HepG2 (cell line): ENCODE data around the gene RREB1. TPM values are rescaled to one million over a fixed set of nuclear protein-coding genes. Genes with fewer than 3 reads are reported as not detected.

Source experiments
- CREBL2 ChIP-seq: sonication (generic); formaldehyde crosslinking; IDR thresholded peaks from 2 replicates; pipeline ENCODE4 v1.8.1; 2023; ENCODE audit warnings: missing genetic modification reagents, mild to moderate bottlenecking, borderline replicate concordance
- GATAD2A ChIP-seq: IDR thresholded peaks from 2 replicates; pipeline ENCODE4 v1.6.1; 2016
- GLI4 ChIP-seq: sonication (generic); formaldehyde crosslinking; IDR thresholded peaks from 2 replicates; pipeline ENCODE4 v1.5.1; 2020; ENCODE audit warnings: missing genetic modification reagents, mild to moderate bottlenecking, moderate library complexity, borderline replicate concordance
- HOXA5 ChIP-seq: sonication (generic); formaldehyde crosslinking; IDR thresholded peaks from 2 replicates; pipeline ENCODE4 v1.4.0; 2020; ENCODE audit warnings: missing genetic modification reagents
- MEIS1 ChIP-seq: sonication (generic); formaldehyde crosslinking; IDR thresholded peaks from 2 replicates; pipeline ENCODE4 v1.9.0; 2021; ENCODE audit warnings: mild to moderate bottlenecking, missing genetic modification reagents, moderate library complexity, borderline replicate concordance
- MTF1 ChIP-seq: sonication (generic); formaldehyde crosslinking; IDR thresholded peaks from 2 replicates; pipeline ENCODE4 v1.5.0; 2020; ENCODE audit warnings: missing genetic modification reagents
- PAX8 ChIP-seq: sonication (generic); formaldehyde crosslinking; IDR thresholded peaks from 2 replicates; pipeline ENCODE4 v1.8.0; 2022; ENCODE audit warnings: mild to moderate bottlenecking, missing genetic modification reagents, borderline replicate concordance
- PRPF4 ChIP-seq: fragments of 200-400 bp; formaldehyde crosslinking; IDR thresholded peaks from 2 replicates; pipeline ENCODE4 v1.6.1; 2016; ENCODE audit warnings: low read length, low read depth; ENCODE audit not compliant: poor library complexity, severe bottlenecking
- SIN3B ChIP-seq: fragments of 150-350 bp; IDR thresholded peaks from 2 replicates; pipeline ENCODE4 v1.6.1; 2014; ENCODE audit warnings: low read length
- THAP9 ChIP-seq: sonication (generic); formaldehyde crosslinking; IDR thresholded peaks from 2 replicates; pipeline ENCODE4; 2020; ENCODE audit warnings: missing genetic modification reagents, mild to moderate bottlenecking, borderline replicate concordance
- ZFP62 ChIP-seq: sonication (generic); formaldehyde crosslinking; IDR thresholded peaks from 2 replicates; pipeline ENCODE4 v1.4.0; 2020; ENCODE audit warnings: missing genetic modification reagents
- ZNF24 ChIP-seq: fragments of 450-650 bp; IDR thresholded peaks from 2 replicates; pipeline ENCODE4 v1.6.1; 2017; ENCODE audit warnings: antibody characterized with exemption, mild to moderate bottlenecking
- ZNF251 ChIP-seq: sonication (generic); formaldehyde crosslinking; IDR thresholded peaks from 2 replicates; pipeline ENCODE4 v1.9.0; 2021; ENCODE audit warnings: mild to moderate bottlenecking, missing genetic modification reagents
- ZNF280D ChIP-seq: sonication (generic); formaldehyde crosslinking; IDR thresholded peaks from 2 replicates; pipeline ENCODE4 v1.5.1; 2020; ENCODE audit warnings: mild to moderate bottlenecking, missing genetic modification reagents
- ZNF292 ChIP-seq: sonication (generic); formaldehyde crosslinking; IDR thresholded peaks from 2 replicates; pipeline ENCODE4 v1.8.1; 2022; ENCODE audit warnings: mild to moderate bottlenecking, low read depth, missing genetic modification reagents, borderline replicate concordance
- ZNF496 ChIP-seq: sonication (generic); formaldehyde crosslinking; IDR thresholded peaks from 2 replicates; pipeline ENCODE4 v1.8.1; 2023; ENCODE audit warnings: mild to moderate bottlenecking, moderate library complexity, missing genetic modification reagents; ENCODE audit not compliant: insufficient replicate concordance
- ZNF605 ChIP-seq: sonication (generic); formaldehyde crosslinking; IDR thresholded peaks from 2 replicates; pipeline ENCODE4 v1.8.0; 2022; ENCODE audit warnings: mild to moderate bottlenecking, missing genetic modification reagents
- ZNF704 ChIP-seq: sonication (generic); formaldehyde crosslinking; IDR thresholded peaks from 2 replicates; pipeline ENCODE4 v1.8.1; 2023; ENCODE audit warnings: mild to moderate bottlenecking, inconsistent platforms, moderate library complexity, missing genetic modification reagents, borderline replicate concordance
- ZNF780A ChIP-seq: sonication (generic); formaldehyde crosslinking; IDR thresholded peaks from 2 replicates; pipeline ENCODE4 v1.8.0; 2022; ENCODE audit warnings: mild to moderate bottlenecking, missing genetic modification reagents, moderate library complexity
- polyA plus RNA-seq, 8 experiments: library from polyadenylated mRNA; depleted of rRNA in 3 of 8; stranded (reverse) in 7 of 8; unstranded in 1 of 8; fragments of >200 nt; fragmentation: Illumina TruSeq in 4 of 8; extraction: Trizol in 4 of 8; gene quantifications; 2 replicates each; pipeline versions ENCODE4 v1.2.1 to v1.2.3, GENCODE V29; 2011 to 2016; ENCODE audit warnings: low read depth in 4 of 8, missing spikeins in 1 of 8, mixed read lengths in 1 of 8; ENCODE audit not compliant: insufficient read depth in 1 of 8
- total RNA-seq, 5 experiments: library from RNA; depleted of rRNA; stranded (reverse); fragments of >200 nt; fragmentation: Illumina TruSeq; extraction: Trizol; gene quantifications; 2 replicates each; pipeline ENCODE4 v1.2.3, GENCODE V29; 2016; ENCODE audit warnings: low read depth in 1 of 5

Gene RREB1
- total and polyA plus RNA-seq, 2 of the 13 experiments (the other 11 are each of a cell fraction or from before 2014, with no cell fraction given), result 6.1 to 23.2 TPM

GRCh38 chr6:7243179-7243981 lies 135.6 kb downstream of the RREB1 start (continued):
- TF ChIP-seq ZNF292 (CRISPR knock-in tag) (no peak), PRPF4 (no peak), ZNF280D (CRISPR knock-in tag) (0 out of 2 replicates have a peak, but pooled peaks have one; percentile 37), GATAD2A (peak; percentile 30; the same call in 1 of the 2 replicates), ZNF780A (no peak), ZNF704 (no peak), GLI4 (CRISPR knock-in tag) (no peak), ZNF496 (CRISPR knock-in tag) (no peak), SIN3B (0 out of 2 replicates have a peak, but pooled peaks have one; percentile 41), PAX8 (CRISPR knock-in tag) (no peak), ZNF251 (no peak), ZFP62 (CRISPR knock-in tag) (no peak), CREBL2 (no peak), MEIS1 (CRISPR knock-in tag) (no peak), MTF1 (no peak), ZNF605 (CRISPR knock-in tag) (peak; percentile 36; the same call in 1 of the 2 replicates), ZNF24 (no peak), THAP9 (CRISPR knock-in tag) (no peak), HOXA5 (CRISPR knock-in tag) (peak; percentile 26; the same call in 1 of the 2 replicates)
